ENCODE measurements around the gene KY.

KY gene

GRCh38 chr3:134694466-134694865 lies 43.6 kb upstream of the KY start:
- H3K9me3 ChIP-seq (ENCODE audit: control insufficient read depth, insufficient read depth, low read length): no peaks in the 10 kb centered on the region
- H3K9me2 ChIP-seq (replicated peaks; ENCODE audit: control insufficient read depth, low read length): no peaks in the 10 kb centered on the region
- no peaks in the 10 kb centered on the region for H3F3A ChIP-seq (ENCODE audit: control insufficient read depth, insufficient read depth)
- no peaks in the 10 kb centered on the region for H3K27me3 ChIP-seq (ENCODE audit: control insufficient read depth, low read length)
- no peaks in the 10 kb centered on the region for H3K4me1 ChIP-seq (ENCODE audit: control insufficient read depth, low read length)
- H4K20me1 ChIP-seq (ENCODE audit: control insufficient read depth, insufficient read depth, low read depth, low read length): no peaks in the 10 kb centered on the region
- H3K4me2 ChIP-seq (ENCODE audit: low read length): no peak overlapping the region
- no peak overlapping the region for H3K27ac ChIP-seq (ENCODE audit: low read depth, low read length)
- H3K36me3 ChIP-seq (ENCODE audit: control insufficient read depth, low read length): no peaks in the 10 kb centered on the region
- TF ChIP-seq, protein P1, sequence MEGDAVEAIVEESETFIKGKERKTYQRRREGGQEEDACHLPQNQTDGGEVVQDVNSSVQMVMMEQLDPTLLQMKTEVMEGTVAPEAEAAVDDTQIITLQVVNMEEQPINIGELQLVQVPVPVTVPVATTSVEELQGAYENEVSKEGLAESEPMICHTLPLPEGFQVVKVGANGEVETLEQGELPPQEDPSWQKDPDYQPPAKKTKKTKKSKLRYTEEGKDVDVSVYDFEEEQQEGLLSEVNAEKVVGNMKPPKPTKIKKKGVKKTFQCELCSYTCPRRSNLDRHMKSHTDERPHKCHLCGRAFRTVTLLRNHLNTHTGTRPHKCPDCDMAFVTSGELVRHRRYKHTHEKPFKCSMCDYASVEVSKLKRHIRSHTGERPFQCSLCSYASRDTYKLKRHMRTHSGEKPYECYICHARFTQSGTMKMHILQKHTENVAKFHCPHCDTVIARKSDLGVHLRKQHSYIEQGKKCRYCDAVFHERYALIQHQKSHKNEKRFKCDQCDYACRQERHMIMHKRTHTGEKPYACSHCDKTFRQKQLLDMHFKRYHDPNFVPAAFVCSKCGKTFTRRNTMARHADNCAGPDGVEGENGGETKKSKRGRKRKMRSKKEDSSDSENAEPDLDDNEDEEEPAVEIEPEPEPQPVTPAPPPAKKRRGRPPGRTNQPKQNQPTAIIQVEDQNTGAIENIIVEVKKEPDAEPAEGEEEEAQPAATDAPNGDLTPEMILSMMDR (IDR thresholded peaks at IDR 0.05; ENCODE audit: low read depth, low read length, poor library complexity, severe bottlenecking): no peak
- no peak for TF ChIP-seq EZH2phosphoT487 (IDR thresholded peaks at IDR 0.05; ENCODE audit: borderline replicate concordance, low read length)
- no peak overlapping the region for H3K4me3 ChIP-seq (ENCODE audit: low read length)
- H3K79me2 ChIP-seq (ENCODE audit: control insufficient read depth, low read length): no peaks in the 10 kb centered on the region

- Histone ChIP-seq H3F3A (ENCODE audit: control insufficient read depth, insufficient read depth) (no peaks in the 10 kb centered on the region), H3K27me3 (ENCODE audit: control insufficient read depth, low read length) (no peaks in the 10 kb centered on the region), H3K9me2 (replicated peaks; ENCODE audit: control insufficient read depth, low read length) (no peaks in the 10 kb centered on the region), H3K36me3 (ENCODE audit: control insufficient read depth, low read length) (no peaks in the 10 kb centered on the region), H4K20me1 (ENCODE audit: control insufficient read depth, insufficient read depth, low read depth, low read length) (no peaks in the 10 kb centered on the region), H3K9me3 (ENCODE audit: control insufficient read depth, insufficient read depth, low read length) (no peaks in the 10 kb centered on the region), H3K27ac (ENCODE audit: low read depth, low read length) (no peak overlapping the region), H3K79me2 (ENCODE audit: control insufficient read depth, low read length) (no peaks in the 10 kb centered on the region), H3K4me1 (ENCODE audit: control insufficient read depth, low read length) (no peaks in the 10 kb centered on the region), H3K4me3 (ENCODE audit: low read length) (no peak overlapping the region), H3K4me2 (ENCODE audit: low read length) (no peak overlapping the region)
- TF ChIP-seq EZH2phosphoT487 (IDR thresholded peaks at IDR 0.05; ENCODE audit: borderline replicate concordance, low read length): no peak
- TF ChIP-seq, protein P1 (IDR thresholded peaks at IDR 0.05; ENCODE audit: low read depth, low read length, poor library complexity, severe bottlenecking): no peak
These were observed 43.0 kb upstream of the KY start for GRCh38 chr3:134693804-134694203.

DNA sequence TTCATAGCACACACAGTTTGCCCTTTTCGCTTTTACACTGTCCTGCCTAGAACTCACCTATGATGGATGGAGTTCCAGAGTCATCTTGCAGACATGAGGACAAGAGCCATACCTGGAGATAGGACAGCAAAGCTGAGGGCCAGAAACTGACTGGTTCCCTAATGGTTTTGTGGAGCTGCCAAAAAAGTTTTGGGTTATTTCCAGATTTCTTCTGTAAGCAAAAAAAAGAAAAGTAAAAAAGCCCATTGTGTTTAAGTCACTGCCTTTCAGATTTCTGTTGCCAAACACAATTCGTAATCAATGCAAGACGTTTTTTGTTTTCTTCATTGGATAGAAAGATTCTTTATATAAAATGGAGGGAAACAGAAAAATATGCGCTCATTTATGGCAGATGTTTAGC lies 42.4 kb upstream of the KY start:
- no peaks in the 10 kb centered on the region for H3K79me2 ChIP-seq (ENCODE audit: control insufficient read depth, low read length)
- no peak overlapping the region for H3K27ac ChIP-seq (ENCODE audit: low read depth, low read length)
- H3K9me3 ChIP-seq (ENCODE audit: control insufficient read depth, insufficient read depth, low read length): no peaks in the 10 kb centered on the region
- no peak for TF ChIP-seq EZH2phosphoT487 (IDR thresholded peaks at IDR 0.05; ENCODE audit: borderline replicate concordance, low read length)
- TF ChIP-seq, protein P1 (IDR thresholded peaks at IDR 0.05; ENCODE audit: low read depth, low read length, poor library complexity, severe bottlenecking): no peak
- H3K9me2 ChIP-seq (replicated peaks; ENCODE audit: control insufficient read depth, low read length): no peaks in the 10 kb centered on the region
- no peaks in the 10 kb centered on the region for H3K36me3 ChIP-seq (ENCODE audit: control insufficient read depth, low read length)
- H3K27me3 ChIP-seq (ENCODE audit: control insufficient read depth, low read length): no peaks in the 10 kb centered on the region
- H3K4me2 ChIP-seq (ENCODE audit: low read length): no peak overlapping the region
- H4K20me1 ChIP-seq (ENCODE audit: control insufficient read depth, insufficient read depth, low read depth, low read length): no peaks in the 10 kb centered on the region
- H3K4me1 ChIP-seq (ENCODE audit: control insufficient read depth, low read length): no peaks in the 10 kb centered on the region
- H3F3A ChIP-seq (ENCODE audit: control insufficient read depth, insufficient read depth): no peaks in the 10 kb centered on the region
- no peak overlapping the region for H3K4me3 ChIP-seq (ENCODE audit: low read length)

- Histone ChIP-seq H3K9me2 (replicated peaks; ENCODE audit: control insufficient read depth, low read length) (no peaks in the 10 kb centered on the region), H3K27ac (ENCODE audit: low read depth, low read length) (no peak overlapping the region), H3K36me3 (ENCODE audit: control insufficient read depth, low read length) (no peaks in the 10 kb centered on the region), H3K27me3 (ENCODE audit: control insufficient read depth, low read length) (no peaks in the 10 kb centered on the region), H3K9me3 (ENCODE audit: control insufficient read depth, insufficient read depth, low read length) (no peaks in the 10 kb centered on the region), H3K4me3 (ENCODE audit: low read length) (no peak overlapping the region), H3K4me1 (ENCODE audit: control insufficient read depth, low read length) (no peaks in the 10 kb centered on the region), H4K20me1 (ENCODE audit: control insufficient read depth, insufficient read depth, low read depth, low read length) (no peaks in the 10 kb centered on the region), H3K4me2 (ENCODE audit: low read length) (no peak overlapping the region), H3K79me2 (ENCODE audit: control insufficient read depth, low read length) (no peaks in the 10 kb centered on the region), H3F3A (ENCODE audit: control insufficient read depth, insufficient read depth) (no peaks in the 10 kb centered on the region)
- TF ChIP-seq EZH2phosphoT487 (IDR thresholded peaks at IDR 0.05; ENCODE audit: borderline replicate concordance, low read length): no peak
- TF ChIP-seq, protein P1 (IDR thresholded peaks at IDR 0.05; ENCODE audit: low read depth, low read length, poor library complexity, severe bottlenecking): no peak
These were observed 39.4 kb upstream of the KY start for GRCh38 chr3:134690226-134690625.

Measured in DOHH2 (cell line).